ENCODE measurements around the gene SPDYE4.

DNA sequence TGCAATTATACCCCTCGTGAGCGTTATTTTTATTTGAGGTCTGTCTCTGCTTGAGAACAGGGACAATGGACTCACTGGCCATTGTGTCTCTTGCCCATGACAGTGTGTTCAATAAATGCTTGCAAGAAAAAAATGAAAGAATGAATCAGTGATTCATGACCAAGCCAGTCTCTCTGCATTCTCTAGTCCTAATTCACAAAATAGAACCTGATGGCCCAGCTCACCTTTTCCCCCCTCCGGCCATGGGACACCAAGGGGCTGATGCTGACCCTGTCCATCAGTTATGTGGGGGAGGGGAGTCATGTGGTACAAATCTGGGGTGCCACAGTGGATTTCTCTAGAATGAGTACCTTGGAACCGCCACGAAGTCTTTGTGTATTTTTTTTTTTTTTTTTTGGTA is 51.9 kb downstream of the SPDYE4 start:
- TF ChIP-seq, protein P1, sequence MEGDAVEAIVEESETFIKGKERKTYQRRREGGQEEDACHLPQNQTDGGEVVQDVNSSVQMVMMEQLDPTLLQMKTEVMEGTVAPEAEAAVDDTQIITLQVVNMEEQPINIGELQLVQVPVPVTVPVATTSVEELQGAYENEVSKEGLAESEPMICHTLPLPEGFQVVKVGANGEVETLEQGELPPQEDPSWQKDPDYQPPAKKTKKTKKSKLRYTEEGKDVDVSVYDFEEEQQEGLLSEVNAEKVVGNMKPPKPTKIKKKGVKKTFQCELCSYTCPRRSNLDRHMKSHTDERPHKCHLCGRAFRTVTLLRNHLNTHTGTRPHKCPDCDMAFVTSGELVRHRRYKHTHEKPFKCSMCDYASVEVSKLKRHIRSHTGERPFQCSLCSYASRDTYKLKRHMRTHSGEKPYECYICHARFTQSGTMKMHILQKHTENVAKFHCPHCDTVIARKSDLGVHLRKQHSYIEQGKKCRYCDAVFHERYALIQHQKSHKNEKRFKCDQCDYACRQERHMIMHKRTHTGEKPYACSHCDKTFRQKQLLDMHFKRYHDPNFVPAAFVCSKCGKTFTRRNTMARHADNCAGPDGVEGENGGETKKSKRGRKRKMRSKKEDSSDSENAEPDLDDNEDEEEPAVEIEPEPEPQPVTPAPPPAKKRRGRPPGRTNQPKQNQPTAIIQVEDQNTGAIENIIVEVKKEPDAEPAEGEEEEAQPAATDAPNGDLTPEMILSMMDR (IDR thresholded peaks at IDR 0.05): no peak
- TF ChIP-seq ZFX (IDR thresholded peaks at IDR 0.05; ENCODE audit: borderline replicate concordance): no peak

All from 22Rv1 (cell line).